Activated T-helper 2 cell treated with anti-CD3 and anti-CD28 coated beads, Interferon-gamma antibody, Interleukin-2, Interleukin-4, amounts not matched to agents 10 μg/mL and 5 μg/mL and 100 μg/mL, durations not matched to agents 14 hours and 24 hours and 36 hours (primary cell): ENCODE measurements around the gene AP3D1. TPM values are rescaled to one million over a fixed set of nuclear protein-coding genes. Genes with fewer than 3 reads are reported as not detected.
A peak's percentile ranks its signal among the peaks of the same experiment; 100 is the strongest.

Experiments
- DNase-seq: peaks from one replicate; pipeline ENCODE4 v3.0.0; 2021; ENCODE audit warnings: low spot score
- H3K27ac Mint-ChIP-seq: one replicate; pipeline ENCODE4 v1.8.0; 2021; ENCODE audit warnings: mixed read lengths
- H3K27me3 Mint-ChIP-seq: one replicate; pipeline ENCODE4 v1.8.0; 2021; ENCODE audit warnings: low read depth, mixed read lengths
- H3K36me3 Mint-ChIP-seq: one replicate; pipeline ENCODE4 v1.8.0; 2021; ENCODE audit warnings: low read depth, mixed read lengths
- H3K4me1 Mint-ChIP-seq: one replicate; pipeline ENCODE4 v1.8.0; 2021; ENCODE audit warnings: low read depth, mixed read lengths
- H3K4me3 Mint-ChIP-seq: one replicate; pipeline ENCODE4 v1.8.0; 2021; ENCODE audit warnings: low read depth, mild to moderate bottlenecking, moderate library complexity, mixed read lengths
- H3K9me3 Mint-ChIP-seq: one replicate; pipeline ENCODE4 v1.8.0; 2021; ENCODE audit warnings: mixed read lengths
- intact Hi-C: fragments of 100-400 bp; cut with micrococcal nuclease; formaldehyde crosslinking; loops from one replicate; pipeline ENCODE4 v1.15.1; 2023
- total RNA-seq: library from RNA; stranded (reverse); gene quantifications from 2 replicates; pipeline ENCODE4 v1.2.3, GENCODE V29; 2022

AP3D1 gene
- total RNA-seq, 1 donor from 2014 or later: 101 TPM

DNA sequence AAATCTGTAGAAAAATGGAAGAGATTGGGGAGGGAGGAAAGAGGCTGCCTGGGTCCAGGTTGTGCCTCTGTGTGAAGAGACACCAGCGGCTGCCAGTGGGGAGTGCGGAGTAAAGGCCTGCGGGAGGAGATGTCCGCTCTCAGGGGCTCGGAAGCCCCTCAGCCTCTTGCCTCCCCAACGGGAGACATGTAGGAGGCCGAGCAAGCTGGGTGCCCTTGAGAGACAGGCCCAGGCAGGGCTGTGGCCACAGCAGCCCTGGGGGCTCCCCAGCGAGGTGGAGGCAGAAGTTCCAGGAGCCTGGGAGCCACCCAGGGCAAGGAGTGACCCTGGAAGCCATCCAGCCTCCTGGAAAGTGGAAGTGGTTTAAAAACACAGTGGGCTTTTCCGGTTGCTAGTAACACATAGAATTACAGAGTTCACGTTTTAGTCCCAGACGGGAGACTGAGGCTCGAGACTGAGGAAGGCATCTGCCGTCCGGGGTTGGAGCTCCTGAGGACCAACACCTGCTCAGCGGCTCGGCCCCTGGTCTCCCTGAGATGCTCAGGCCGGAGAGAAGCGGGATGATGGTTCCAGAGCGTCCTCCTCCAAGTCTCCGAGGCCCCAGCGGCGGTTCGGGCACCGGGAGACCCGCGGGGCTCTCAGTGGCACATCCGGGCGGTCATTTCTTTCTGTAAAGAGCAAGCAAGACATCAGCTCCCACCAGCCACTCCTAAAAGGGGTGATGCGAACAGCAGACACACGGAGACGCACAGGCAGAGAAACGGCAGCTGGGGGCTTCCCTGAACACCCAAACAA is 78.4 kb downstream of the AP3D1 start:
- no peaks in the 10 kb centered on the region for H3K27me3 Mint-ChIP-seq
- intact Hi-C loops: no loop called here
- H3K9me3 Mint-ChIP-seq: no peaks in the 10 kb centered on the region
- peak overlapping the region; percentile 2 for H3K4me3 Mint-ChIP-seq
- H3K4me1 Mint-ChIP-seq: peaks cover 14% of the 10 kb centered on the region
- H3K27ac Mint-ChIP-seq: peak overlapping the region; percentile 22
- H3K36me3 Mint-ChIP-seq: peaks cover 70% of the 10 kb centered on the region
- no peak for DNase-seq

- H3K36me3 Mint-ChIP-seq: peaks cover 54% of the 10 kb centered on the region
- H3K4me3 Mint-ChIP-seq: no peak overlapping the region
- H3K9me3 Mint-ChIP-seq: no peaks in the 10 kb centered on the region
- no peaks in the 10 kb centered on the region for H3K27me3 Mint-ChIP-seq
- intact Hi-C loops: loop anchor here (1.0 kb wide), 1 partner anchor 52 kb away; no protein-coding TSS in a partner anchor
- peaks cover 14% of the 10 kb centered on the region for H3K4me1 Mint-ChIP-seq
- DNase-seq: no peak
- peak overlapping the region; percentile 69 for H3K27ac Mint-ChIP-seq
Measured at GRCh38 chr19:2070986-2071673, 80.2 kb downstream of the AP3D1 start.

- peaks cover 50% of the 10 kb centered on the region for H3K36me3 Mint-ChIP-seq
Measured at GRCh38 chr19:2070436-2070827, 80.9 kb downstream of the AP3D1 start.

GRCh38 chr19:2064788-2065524 is 86.4 kb downstream of the AP3D1 start:
- peaks cover 17% of the 10 kb centered on the region for H3K4me1 Mint-ChIP-seq
- no peaks in the 10 kb centered on the region for H3K27me3 Mint-ChIP-seq
- no peak for DNase-seq
- H3K36me3 Mint-ChIP-seq: peaks cover 14% of the 10 kb centered on the region
- intact Hi-C loops: loop anchor here (5.0 kb wide), 1 partner anchor 32 kb away; the partner anchor contains the start of genes IZUMO4 and MOB3A
- no peaks in the 10 kb centered on the region for H3K9me3 Mint-ChIP-seq
- no peak overlapping the region for H3K27ac Mint-ChIP-seq
- H3K4me3 Mint-ChIP-seq: no peak overlapping the region

More at GRCh38 chr19:2070436-2070827, 80.9 kb downstream of the AP3D1 start:
- H3K27ac Mint-ChIP-seq: peak overlapping the region; percentile 55
- DNase-seq: no peak
- H3K27me3 Mint-ChIP-seq: no peaks in the 10 kb centered on the region
- H3K4me1 Mint-ChIP-seq: peaks cover 14% of the 10 kb centered on the region
- no peaks in the 10 kb centered on the region for H3K9me3 Mint-ChIP-seq
- H3K4me3 Mint-ChIP-seq: no peak overlapping the region
- intact Hi-C loops: loop anchor here (1.0 kb wide), 1 partner anchor 51 kb away; no protein-coding TSS in a partner anchor

- Mint-ChIP-seq H3K36me3 (peaks cover 9% of the 10 kb centered on the region), H3K27me3 (no peaks in the 10 kb centered on the region), H3K4me3 (no peak overlapping the region), H3K9me3 (no peaks in the 10 kb centered on the region), H3K27ac (no peak overlapping the region), H3K4me1 (peaks cover 14% of the 10 kb centered on the region)
- DNase-seq: no peak
- intact Hi-C loops: loop anchor here (5.0 kb wide), 1 partner anchor 33 kb away; the partner anchor contains the start of genes IZUMO4 and MOB3A
Measured at GRCh38 chr19:2064395-2064787, 87.0 kb downstream of the AP3D1 start.

DNA sequence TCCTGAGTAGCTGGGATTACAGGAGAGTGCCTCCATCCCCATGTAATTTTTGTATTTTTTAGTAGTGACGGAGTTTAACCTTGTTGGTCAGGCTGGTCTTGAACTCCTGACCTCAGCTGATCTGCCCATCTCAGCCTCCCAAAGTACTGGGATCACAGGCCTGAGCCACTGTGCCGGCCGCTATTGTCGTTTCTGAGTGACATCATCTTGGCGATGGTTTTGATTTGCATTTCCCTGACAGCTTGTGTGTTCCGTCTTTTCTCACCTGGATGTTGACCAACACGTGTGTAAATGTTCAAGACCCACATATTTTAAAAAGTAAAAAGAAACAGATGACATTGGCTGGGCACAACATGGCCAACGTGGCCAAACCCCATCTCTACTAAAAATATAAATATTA is 87.5 kb downstream of the AP3D1 start:
- Mint-ChIP-seq H3K27ac (no peak overlapping the region), H3K9me3 (no peaks in the 10 kb centered on the region), H3K36me3 (peaks cover 4% of the 10 kb centered on the region), H3K27me3 (no peaks in the 10 kb centered on the region), H3K4me3 (no peak overlapping the region), H3K4me1 (peaks cover 18% of the 10 kb centered on the region)
- DNase-seq: no peak
- intact Hi-C loops: loop anchor here (5.0 kb wide), 1 partner anchor 33 kb away; the partner anchor contains the start of genes IZUMO4 and MOB3A

DNA sequence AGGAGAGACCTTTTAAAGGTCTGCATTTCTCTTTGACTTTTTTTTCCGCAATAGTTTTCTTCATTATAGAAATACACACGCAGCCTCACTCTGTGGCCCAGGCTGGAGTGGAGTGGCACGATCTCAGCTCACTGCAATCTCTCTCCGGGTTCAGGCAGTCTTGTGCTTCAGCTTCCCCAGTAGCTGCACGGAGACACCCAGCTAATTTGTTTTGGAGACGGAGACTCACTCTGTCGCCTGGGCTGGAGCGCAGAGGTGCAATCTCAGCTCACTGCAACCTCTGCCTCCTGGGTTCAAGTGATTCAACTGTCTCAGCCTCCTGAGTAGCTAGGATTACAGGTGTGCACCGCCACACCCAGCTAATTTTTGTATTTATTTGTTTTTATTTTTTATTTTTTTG is 88.6 kb downstream of the AP3D1 start:
- no peak for DNase-seq
- H3K36me3 Mint-ChIP-seq: no peaks in the 10 kb centered on the region
- H3K27me3 Mint-ChIP-seq: no peaks in the 10 kb centered on the region
- peaks cover 19% of the 10 kb centered on the region for H3K4me1 Mint-ChIP-seq
- intact Hi-C loops: loop anchor here (5.0 kb wide), 1 partner anchor 35 kb away; the partner anchor contains the start of genes IZUMO4 and MOB3A
- no peaks in the 10 kb centered on the region for H3K9me3 Mint-ChIP-seq
- H3K27ac Mint-ChIP-seq: peak overlapping the region; percentile 64
- H3K4me3 Mint-ChIP-seq: peak overlapping the region; percentile 87

DNA sequence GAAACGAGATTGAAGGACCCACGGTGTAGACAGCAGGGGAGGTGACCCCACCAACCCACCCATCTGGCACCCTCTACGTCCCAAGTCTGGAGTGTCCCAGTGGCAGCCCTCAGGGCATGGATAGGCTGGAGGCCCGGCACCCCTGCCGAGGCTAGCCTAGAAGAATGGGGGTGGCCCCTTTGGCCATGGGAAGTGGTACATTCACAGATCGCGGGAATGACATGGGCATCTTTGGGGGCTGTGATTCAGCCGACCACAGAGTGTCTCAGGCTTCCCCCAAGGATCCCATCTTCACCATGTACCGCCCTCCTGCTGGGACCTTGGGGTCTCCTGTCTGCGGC is 89.0 kb downstream of the AP3D1 start:
- H3K27ac Mint-ChIP-seq: peak overlapping the region; percentile 86
- intact Hi-C loops: loop anchor here (5.0 kb wide), 1 partner anchor 35 kb away; the partner anchor contains the start of genes IZUMO4 and MOB3A
- H3K27me3 Mint-ChIP-seq: no peaks in the 10 kb centered on the region
- no peak for DNase-seq
- H3K9me3 Mint-ChIP-seq: no peaks in the 10 kb centered on the region
- peak overlapping the region; percentile 87 for H3K4me3 Mint-ChIP-seq
- H3K36me3 Mint-ChIP-seq: no peaks in the 10 kb centered on the region
- H3K4me1 Mint-ChIP-seq: peaks cover 19% of the 10 kb centered on the region

DNA sequence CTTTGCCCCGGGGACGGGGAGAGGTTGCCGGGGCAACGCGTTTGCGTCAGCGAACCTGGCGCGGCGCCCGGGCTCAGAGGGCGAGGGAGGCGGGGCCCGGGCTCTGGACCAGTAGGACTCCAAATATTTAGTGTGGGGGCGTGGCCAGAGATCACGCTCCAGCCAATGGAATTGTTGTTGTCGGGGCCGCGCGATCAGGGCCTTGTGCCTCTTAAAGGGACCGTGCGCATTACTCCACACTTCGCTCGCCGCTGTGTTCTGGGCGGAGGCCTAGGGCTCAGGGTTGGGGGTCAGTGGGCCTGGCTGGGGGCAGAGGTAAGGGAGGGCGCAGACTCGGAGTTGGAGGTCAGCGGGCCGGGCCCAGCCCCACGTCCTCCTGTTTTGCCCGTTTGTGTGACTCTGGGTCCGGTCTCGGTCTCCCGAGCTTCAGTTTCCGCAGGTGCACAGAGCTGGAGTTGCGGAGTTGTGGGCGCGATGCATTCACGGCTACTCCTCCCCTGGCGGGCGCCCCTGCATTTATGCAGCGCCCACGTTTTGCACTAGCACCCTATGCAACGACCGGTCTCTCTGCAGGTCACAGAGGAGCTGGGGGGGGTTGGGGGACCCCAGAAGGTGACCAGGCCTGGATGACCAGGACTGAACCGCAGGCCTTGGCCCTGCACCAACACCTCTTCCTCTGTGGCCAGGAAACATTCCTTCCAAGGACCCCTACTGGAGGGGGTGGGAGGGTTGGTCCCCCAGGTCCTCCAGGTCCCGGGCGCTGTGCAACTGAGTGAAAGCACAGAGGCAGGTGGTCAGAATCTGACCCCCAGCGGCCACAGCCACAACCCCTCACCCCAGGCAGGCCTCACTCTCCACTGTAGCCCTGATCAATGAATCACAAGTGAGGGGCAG is 89.6 kb downstream of the AP3D1 start:
- intact Hi-C loops: loop anchor here (1.0 to 5.0 kb wide), 2 partner anchors 10 to 36 kb away; partner anchors contain the start of genes IZUMO4, MKNK2 and MOB3A
- peak; percentile 98 for DNase-seq
- peaks cover 21% of the 10 kb centered on the region for H3K4me1 Mint-ChIP-seq
- no peaks in the 10 kb centered on the region for H3K27me3 Mint-ChIP-seq
- no peaks in the 10 kb centered on the region for H3K9me3 Mint-ChIP-seq
- H3K27ac Mint-ChIP-seq: peak overlapping the region; percentile 86
- H3K4me3 Mint-ChIP-seq: peak overlapping the region; percentile 87
- H3K36me3 Mint-ChIP-seq: no peaks in the 10 kb centered on the region

DNA sequence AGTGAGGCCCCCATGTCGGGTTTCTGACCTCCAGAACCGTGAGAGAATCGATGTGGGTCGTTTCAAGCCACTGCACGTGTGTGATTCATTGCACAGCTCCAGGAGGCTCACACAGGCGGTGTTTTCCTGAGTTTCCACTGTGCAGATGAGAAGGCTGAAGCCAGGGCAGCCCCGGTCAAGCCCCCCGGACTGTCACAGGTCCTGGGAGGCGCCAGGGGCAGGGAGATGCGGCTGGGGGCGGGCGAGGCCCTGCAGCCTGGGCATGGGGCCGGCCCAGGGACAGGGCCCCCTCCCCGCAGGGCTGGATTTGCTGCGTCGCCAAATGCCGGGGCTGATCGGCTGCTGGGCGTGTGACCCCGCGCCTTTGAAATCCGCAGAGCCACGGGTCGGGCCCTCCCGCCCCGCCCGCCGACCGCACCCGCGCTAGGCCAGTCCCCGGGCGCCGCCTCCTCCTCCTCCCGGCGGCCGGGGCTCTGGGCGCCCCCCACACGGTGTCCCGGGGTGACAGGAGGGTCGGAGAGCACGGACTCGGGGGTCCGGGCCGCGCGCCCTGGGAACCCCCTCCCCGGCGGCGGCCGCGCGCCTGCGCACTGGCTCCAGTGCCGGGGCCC is 90.4 kb downstream of the AP3D1 start:
- Mint-ChIP-seq H3K4me1 (peaks cover 26% of the 10 kb centered on the region), H3K27ac (peak overlapping the region; percentile 97), H3K9me3 (no peaks in the 10 kb centered on the region), H3K36me3 (no peaks in the 10 kb centered on the region), H3K4me3 (peak overlapping the region; percentile 93), H3K27me3 (no peaks in the 10 kb centered on the region)
- DNase-seq: no peak
- intact Hi-C loops: loop anchor here (1.0 to 5.0 kb wide), 2 partner anchors 10 to 36 kb away; partner anchors contain the start of genes IZUMO4, MKNK2 and MOB3A

GRCh38 chr19:2059422-2060201 is 91.8 kb downstream of the AP3D1 start:
- Mint-ChIP-seq H3K4me1 (peaks cover 34% of the 10 kb centered on the region), H3K36me3 (no peaks in the 10 kb centered on the region), H3K4me3 (peak overlapping the region; percentile 93), H3K9me3 (no peaks in the 10 kb centered on the region), H3K27me3 (no peaks in the 10 kb centered on the region), H3K27ac (peak overlapping the region; percentile 97)
- intact Hi-C loops: loop anchor here (5.0 kb wide), 1 partner anchor 38 kb away; the partner anchor contains the start of genes IZUMO4 and MOB3A
- no peak for DNase-seq
